Activated CD4-positive, alpha-beta T cell treated with anti-CD3 and anti-CD28 coated beads, Interleukin-2, amount 50 U/mL, for 4 hours (primary cell): ENCODE measurements around the gene PVRIG.
A peak's percentile ranks its signal among the peaks of the same experiment; 100 is the strongest.
"Not testable (repeated sequence)": the region's sequence is repeated elsewhere in the genome, so short reads cannot be mapped to it uniquely, and the experiment has no call there.

Experiments used
- DNase-seq, 2 experiments: peaks; one replicate each; pipeline ENCODE4 v3.0.0-alpha.2; 2020

PVRIG gene

GRCh38 chr7:100195901-100196322, 23.8 kb upstream of the PVRIG start:
- DNase-seq: not testable (repeated sequence)

GRCh38 chr7:100198266-100198665, 21.5 kb upstream of the PVRIG start:
- DNase-seq: no peak

- no peak for DNase-seq
These were observed 19.1 kb upstream of the PVRIG start for GRCh38 chr7:100200693-100201092.

- no peak for DNase-seq
These were observed 15.3 kb upstream of the PVRIG start for GRCh38 chr7:100204454-100204853.

GRCh38 chr7:100208911-100209408, 10.8 kb upstream of the PVRIG start:
- DNase-seq: peak in 1 of 2 experiments; percentile 16

- no peak for DNase-seq
These were observed 10.3 kb upstream of the PVRIG start for GRCh38 chr7:100209493-100209892.

GRCh38 chr7:100210805-100211204, 8.9 kb upstream of the PVRIG start:
- peak; percentile 16 to 29 for DNase-seq

- no peak for DNase-seq
These were observed 8.4 kb upstream of the PVRIG start for GRCh38 chr7:100211342-100211780.

- DNase-seq: no peak
These were observed 7.0 kb upstream of the PVRIG start for GRCh38 chr7:100212631-100213286.

GRCh38 chr7:100213672-100214071, 6.1 kb upstream of the PVRIG start:
- no peak for DNase-seq

- DNase-seq: not testable (repeated sequence)
These were observed 5.4 kb upstream of the PVRIG start for GRCh38 chr7:100214356-100214755.

GRCh38 chr7:100215895-100216294, 3.9 kb upstream of the PVRIG start:
- no peak for DNase-seq

- DNase-seq: peak; percentile 78 to 84
These were observed 1.8 kb upstream of the PVRIG start for GRCh38 chr7:100217934-100218333.

- DNase-seq: peak; percentile 21 to 36
These were observed 445 bp upstream of the PVRIG start for GRCh38 chr7:100219271-100219737.

GRCh38 chr7:100220586-100221230, 959 bp downstream of the PVRIG start:
- DNase-seq: peak in 1 of 2 experiments; percentile 18

GRCh38 chr7:100221231-100221718, 1.5 kb downstream of the PVRIG start:
- DNase-seq: peak; percentile 72 to 74

GRCh38 chr7:100221767-100222444, 2.2 kb downstream of the PVRIG start:
- DNase-seq: peak; percentile 32 to 34

- DNase-seq: no peak
These were observed 2.8 kb downstream of the PVRIG start for GRCh38 chr7:100222445-100223132.

- DNase-seq: not testable (repeated sequence)
These were observed 3.7 kb downstream of the PVRIG start for GRCh38 chr7:100223376-100223927.

- DNase-seq: not testable (repeated sequence)
These were observed 5.1 kb downstream of the PVRIG start for GRCh38 chr7:100224891-100225290.

- DNase-seq: peak in 1 of 2 experiments; percentile 16
These were observed 15.0 kb downstream of the PVRIG start for GRCh38 chr7:100234660-100235317.

GRCh38 chr7:100239975-100240374, 20.2 kb downstream of the PVRIG start:
- not testable (repeated sequence) for DNase-seq
